ENCODE results near the gene ABHD16B. TPM values are rescaled to one million over a fixed set of nuclear protein-coding genes. Genes with fewer than 3 reads are reported as not detected.
A peak's percentile ranks its signal among the peaks of the same experiment; 100 is the strongest.

Gene ABHD16B
- total and polyA plus RNA-seq, 5 donors from 2014 or later, result 0.21 TPM; not detected in 4

- DNase-seq (no peak), ATAC-seq (ENCODE audit: low read depth in 2 of 2) (no peak)
- peak overlapping the region in 1 of 4 donors; percentile 61 for H3K4me3 Mint-ChIP-seq
- H3K9me3 ChIP-seq (ENCODE audit: control insufficient read depth in 2 of 2, low read length in 2 of 2), result no peaks in the 10 kb centered on the region
- H3K36me3 Mint-ChIP-seq, result peaks cover 3% of the 10 kb centered on the region
- H3K27ac Mint-ChIP-seq, result peak overlapping the region in 2 of 3 donors; percentile 86 to 94
- peaks cover 0 to 50% (median 19%) of the 10 kb centered on the region in 4 donors for H3K4me1 Mint-ChIP-seq
- H3K36me3 ChIP-seq (ENCODE audit: control insufficient read depth, insufficient read depth, low read length), result no peaks in the 10 kb centered on the region
- no peak overlapping the region for H3K4me3 ChIP-seq (ENCODE audit: low read depth, low read length)
- H3K27me3 ChIP-seq (ENCODE audit: control insufficient read depth, insufficient read depth, low read length), result no peaks in the 10 kb centered on the region
- H3K27me3 Mint-ChIP-seq, result no peaks in the 10 kb centered on the region
- H3K9me3 Mint-ChIP-seq, result no peaks in the 10 kb centered on the region
- no peak overlapping the region for H3K27ac ChIP-seq (ENCODE audit: insufficient read depth, low read length, poor library complexity, severe bottlenecking)
- peaks cover 33% of the 10 kb centered on the region for H3K4me1 ChIP-seq (ENCODE audit: control insufficient read depth, insufficient read depth, low read length, poor library complexity, severe bottlenecking)
Measured at GRCh38 chr20:63859166-63859699, 2.1 kb upstream of the ABHD16B start.

GRCh38 chr20:63860325-63861051 is 810 bp upstream of the ABHD16B start:
- H3K4me1 ChIP-seq (ENCODE audit: control insufficient read depth, insufficient read depth, low read length, poor library complexity, severe bottlenecking), result peaks cover 32% of the 10 kb centered on the region
- peaks cover 3% of the 10 kb centered on the region for H3K36me3 Mint-ChIP-seq
- H3K4me1 Mint-ChIP-seq, result peaks cover 0 to 52% (median 23%) of the 10 kb centered on the region in 4 donors
- H3K4me3 ChIP-seq (ENCODE audit: low read depth, low read length), result no peak overlapping the region
- ATAC-seq (ENCODE audit: low read depth in 2 of 2) (no peak), DNase-seq (no peak)
- H3K4me3 Mint-ChIP-seq, result peak overlapping the region in 3 of 4 donors; percentile 35 to 61 (median 43)
- H3K36me3 ChIP-seq (ENCODE audit: control insufficient read depth, insufficient read depth, low read length), result no peaks in the 10 kb centered on the region
- no peaks in the 10 kb centered on the region for H3K9me3 ChIP-seq (ENCODE audit: control insufficient read depth in 2 of 2, low read length in 2 of 2)
- H3K27ac Mint-ChIP-seq, result peak overlapping the region in 1 of 3 donors; percentile 48
- peaks cover 6% of the 10 kb centered on the region for H3K27me3 Mint-ChIP-seq
- H3K9me3 Mint-ChIP-seq, result no peaks in the 10 kb centered on the region
- H3K27me3 ChIP-seq (ENCODE audit: control insufficient read depth, insufficient read depth, low read length), result no peaks in the 10 kb centered on the region
- no peak overlapping the region for H3K27ac ChIP-seq (ENCODE audit: insufficient read depth, low read length, poor library complexity, severe bottlenecking)

- H3K4me3 ChIP-seq (ENCODE audit: low read depth, low read length), result no peak overlapping the region
- no peak overlapping the region for H3K27ac ChIP-seq (ENCODE audit: insufficient read depth, low read length, poor library complexity, severe bottlenecking)
- H3K4me1 ChIP-seq (ENCODE audit: control insufficient read depth, insufficient read depth, low read length, poor library complexity, severe bottlenecking), result peaks cover 47% of the 10 kb centered on the region
- no peaks in the 10 kb centered on the region for H3K27me3 ChIP-seq (ENCODE audit: control insufficient read depth, insufficient read depth, low read length)
- no peak for DNase-seq
- peaks cover 3% of the 10 kb centered on the region for H3K36me3 Mint-ChIP-seq
- H3K9me3 ChIP-seq (ENCODE audit: control insufficient read depth in 2 of 2, low read length in 2 of 2), result no peaks in the 10 kb centered on the region
- H3K4me3 Mint-ChIP-seq, result no peak overlapping the region
- H3K27me3 Mint-ChIP-seq, result peaks cover 6% of the 10 kb centered on the region
- no peak for ATAC-seq (ENCODE audit: low read depth in 2 of 2)
- no peaks in the 10 kb centered on the region for H3K36me3 ChIP-seq (ENCODE audit: control insufficient read depth, insufficient read depth, low read length)
- no peaks in the 10 kb centered on the region for H3K9me3 Mint-ChIP-seq
- peaks cover 0 to 51% (median 26%) of the 10 kb centered on the region in 4 donors for H3K4me1 Mint-ChIP-seq
- H3K27ac Mint-ChIP-seq, result no peak overlapping the region
Measured at GRCh38 chr20:63861981-63862901, 943 bp downstream of the ABHD16B start.

- DNase-seq, result no peak
- no peaks in the 10 kb centered on the region for H3K9me3 ChIP-seq (ENCODE audit: control insufficient read depth in 2 of 2, low read length in 2 of 2)
- H3K9me3 Mint-ChIP-seq, result no peaks in the 10 kb centered on the region
- H3K36me3 ChIP-seq (ENCODE audit: control insufficient read depth, insufficient read depth, low read length), result no peaks in the 10 kb centered on the region
- no peak for ATAC-seq (ENCODE audit: low read depth in 2 of 2)
- H3K4me1 Mint-ChIP-seq, result peaks cover 0 to 45% (median 28%) of the 10 kb centered on the region in 4 donors
- H3K27me3 ChIP-seq (ENCODE audit: control insufficient read depth, insufficient read depth, low read length), result no peaks in the 10 kb centered on the region
- peak overlapping the region; percentile 90 for H3K27ac ChIP-seq (ENCODE audit: insufficient read depth, low read length, poor library complexity, severe bottlenecking)
- H3K36me3 Mint-ChIP-seq, result peaks cover 3% of the 10 kb centered on the region
- peaks cover 6% of the 10 kb centered on the region for H3K27me3 Mint-ChIP-seq
- peak overlapping the region; percentile 93 to 97 (median 95) for H3K4me3 Mint-ChIP-seq
- H3K4me3 ChIP-seq (ENCODE audit: low read depth, low read length), result peak overlapping the region; percentile 75
- H3K27ac Mint-ChIP-seq, result peak overlapping the region; percentile 50 to 98 (median 94)
- peaks cover 38% of the 10 kb centered on the region for H3K4me1 ChIP-seq (ENCODE audit: control insufficient read depth, insufficient read depth, low read length, poor library complexity, severe bottlenecking)
Measured at GRCh38 chr20:63863021-63863797, 1.9 kb downstream of the ABHD16B start.

GRCh38 chr20:63863798-63864544 is 2.7 kb downstream of the ABHD16B start:
- DNase-seq (peak; percentile 69 to 93 (median 79)), ATAC-seq (ENCODE audit: low read depth in 2 of 2) (peak; percentile 72)
- H3K4me1 ChIP-seq (ENCODE audit: control insufficient read depth, insufficient read depth, low read length, poor library complexity, severe bottlenecking), result peaks cover 30% of the 10 kb centered on the region
- H3K36me3 ChIP-seq (ENCODE audit: control insufficient read depth, insufficient read depth, low read length), result peaks cover 5% of the 10 kb centered on the region
- H3K27ac Mint-ChIP-seq, result peak overlapping the region; percentile 50 to 98 (median 94)
- no peaks in the 10 kb centered on the region for H3K9me3 ChIP-seq (ENCODE audit: control insufficient read depth in 2 of 2, low read length in 2 of 2)
- peaks cover 6% of the 10 kb centered on the region for H3K27me3 Mint-ChIP-seq
- peaks cover 3% of the 10 kb centered on the region for H3K36me3 Mint-ChIP-seq
- peak overlapping the region; percentile 93 to 97 (median 95) for H3K4me3 Mint-ChIP-seq
- no peaks in the 10 kb centered on the region for H3K27me3 ChIP-seq (ENCODE audit: control insufficient read depth, insufficient read depth, low read length)
- H3K4me3 ChIP-seq (ENCODE audit: low read depth, low read length), result peak overlapping the region; percentile 75
- peak overlapping the region; percentile 90 for H3K27ac ChIP-seq (ENCODE audit: insufficient read depth, low read length, poor library complexity, severe bottlenecking)
- no peaks in the 10 kb centered on the region for H3K9me3 Mint-ChIP-seq
- H3K4me1 Mint-ChIP-seq, result peaks cover 0 to 40% (median 26%) of the 10 kb centered on the region in 4 donors

GRCh38 chr20:63864545-63864977 is 3.3 kb downstream of the ABHD16B start:
- Mint-ChIP-seq H3K4me3 (peak overlapping the region; percentile 93 to 97 (median 95)), H3K27ac (peak overlapping the region; percentile 94 to 98 (median 98)), H3K36me3 (peaks cover 6% of the 10 kb centered on the region), H3K27me3 (peaks cover 6% of the 10 kb centered on the region), H3K4me1 (peaks cover 0 to 34% (median 23%) of the 10 kb centered on the region in 4 donors), H3K9me3 (no peaks in the 10 kb centered on the region)
- Histone ChIP-seq H3K27ac (ENCODE audit: insufficient read depth, low read length, poor library complexity, severe bottlenecking) (peak overlapping the region; percentile 90), H3K27me3 (ENCODE audit: control insufficient read depth, insufficient read depth, low read length) (no peaks in the 10 kb centered on the region), H3K4me3 (ENCODE audit: low read depth, low read length) (peak overlapping the region; percentile 75), H3K36me3 (ENCODE audit: control insufficient read depth, insufficient read depth, low read length) (peaks cover 11% of the 10 kb centered on the region), H3K4me1 (ENCODE audit: control insufficient read depth, insufficient read depth, low read length, poor library complexity, severe bottlenecking) (peaks cover 29% of the 10 kb centered on the region), H3K9me3 (ENCODE audit: control insufficient read depth in 2 of 2, low read length in 2 of 2) (no peaks in the 10 kb centered on the region)
- ATAC-seq (ENCODE audit: low read depth in 2 of 2) (no peak), DNase-seq (no peak)
